K562 (cell line): Measurements from ENCODE around the gene ART1. TPM values are rescaled to one million over a fixed set of nuclear protein-coding genes. Genes with fewer than 3 reads are reported as not detected.

Source experiments
- ATAC-seq: fragments of 200-7000 bp; cut with Tn5 transposase; 3 replicates; pipeline ENCODE4 v1.9.1; 2020; ENCODE audit warnings: moderate library complexity
- BruUV-seq: library from RNA; stranded (reverse); fragments of 400-500 nt; replicated peaks from 2 replicates; lab custom pipeline; 2021; lab: Mats Ljungman, UMichigan
- CTCF ChIA-PET: fragments of 300-600 bp; formaldehyde crosslinking; extraction: SDS; loops from one replicate; lab custom pipeline; 2021; ENCODE audit warnings: low intra/inter-chr PET ratio; lab: Yijun Ruan, JAX
- POLR2A ChIA-PET: fragments of 300-600, 350-650 bp; sonication (Branson Sonifier 250); formaldehyde crosslinking; extraction: SDS; loops from one replicate; lab custom pipeline; 2021; ENCODE audit warnings: antibody characterized with exemption, inconsistent platforms; lab: Yijun Ruan, JAX
- DNase-seq, 4 experiments: peaks; one replicate each; pipeline versions ENCODE4 v3.0.0 to v3.0.0-alpha.2; 2011 to 2018; ENCODE audit warnings: low spot score in 3 of 4, mixed read lengths in 3 of 4; ENCODE audit errors: extremely low read depth in 1 of 4
- FAIRE-seq: peaks from 2 replicates; lab custom pipeline; 2011; peaks lifted over from hg19 to GRCh38; lab: Jason Lieb, UNC
- H2AFZ ChIP-seq: 2 replicates; pipeline ENCODE4 v1.6.0; 2011; ENCODE audit warnings: low read depth, low read length, control low read depth, inconsistent platforms
- H3K27ac ChIP-seq: fragments of 200-600 bp; 3 replicates; pipeline ENCODE4 v1.8.0; 2011; ENCODE audit warnings: low read depth, mild to moderate bottlenecking, control low read depth, inconsistent platforms, low read length, moderate library complexity, mixed read lengths; ENCODE audit errors: extremely low read depth
- H3K27me3 ChIP-seq, 2 experiments: fragments of 300-600 bp in 1 of 2; 2 replicates in 1 of 2; 3 replicates in 1 of 2; pipeline versions ENCODE4 v1.6.0 to v1.8.0; 2011; ENCODE audit warnings: inconsistent platforms in 2 of 2, low read length in 2 of 2, mild to moderate bottlenecking in 1 of 2, mixed read lengths in 1 of 2, moderate library complexity in 1 of 2; ENCODE audit not compliant: control insufficient read depth in 2 of 2, insufficient read depth in 2 of 2
- H3K36me3 ChIP-seq: fragments of 300-600 bp; 3 replicates; pipeline ENCODE4 v1.8.0; 2011; ENCODE audit warnings: mild to moderate bottlenecking, low read length, inconsistent platforms; ENCODE audit not compliant: control insufficient read depth, insufficient read depth
- H3K4me1 ChIP-seq, 2 experiments: fragments of 200-600 bp in 1 of 2; replicated peaks in 1 of 2; 2 replicates in 1 of 2; 3 replicates in 1 of 2; pipeline versions ENCODE4 v1.5.1 to v1.8.0; 2011; ENCODE audit warnings: inconsistent platforms in 2 of 2, low read length in 2 of 2, mild to moderate bottlenecking in 1 of 2, mixed read lengths in 1 of 2, moderate library complexity in 1 of 2; ENCODE audit not compliant: control insufficient read depth in 2 of 2, insufficient read depth in 2 of 2
- H3K4me2 ChIP-seq: 2 replicates; pipeline ENCODE4 v1.6.1; 2011; ENCODE audit warnings: low read length, control low read depth, inconsistent platforms, mixed read lengths; ENCODE audit not compliant: insufficient read depth
- H3K4me3 ChIP-seq: fragments of 200-600 bp; sonication (generic), shearing (Covaris generic); 2 replicates; pipeline ENCODE4 v1.5.1; 2016; ENCODE audit warnings: control low read depth, inconsistent platforms
- H3K79me2 ChIP-seq: fragments of 200-600 bp; 3 replicates; pipeline ENCODE4 v1.8.0; 2011; ENCODE audit warnings: low read length, inconsistent platforms; ENCODE audit not compliant: control insufficient read depth, insufficient read depth
- H3K9ac ChIP-seq, 2 experiments: 2 replicates each; pipeline versions ENCODE4 v1.6.0 to v1.6.1; 2011; ENCODE audit warnings: low read depth in 2 of 2, low read length in 2 of 2, control low read depth in 1 of 2, inconsistent platforms in 1 of 2, mild to moderate bottlenecking in 1 of 2, mixed read lengths in 1 of 2; ENCODE audit not compliant: insufficient read depth in 1 of 2
- H3K9me1 ChIP-seq: one replicate; pipeline ENCODE4 v1.6.0; 2011; ENCODE audit warnings: inconsistent platforms, mild to moderate bottlenecking, low read length, moderate library complexity; ENCODE audit not compliant: control insufficient read depth, insufficient read depth
- H3K9me3 ChIP-seq: replicated peaks from 2 replicates; pipeline ENCODE4 v1.5.1; 2011; ENCODE audit warnings: low read depth, low read length, inconsistent platforms; ENCODE audit not compliant: control insufficient read depth, insufficient read depth
- H4K20me1 ChIP-seq: replicated peaks from 2 replicates; pipeline ENCODE4 v1.6.1; 2011; ENCODE audit warnings: low read length, inconsistent platforms, mixed read lengths; ENCODE audit not compliant: control insufficient read depth, insufficient read depth
- BHLHE40 ChIP-seq: IDR thresholded peaks from 2 replicates; pipeline ENCODE4 v1.6.1; 2011; ENCODE audit warnings: low read length, improper control_type of control experiment
- RUNX1 ChIP-seq: sonication (generic); IDR thresholded peaks from 2 replicates; pipeline ENCODE4 v1.6.1; 2016; ENCODE audit warnings: antibody characterized with exemption, low read depth
- SRF ChIP-seq, 2 experiments: fragments of 250-450, 450-650 bp in 1 of 2; sonication (Bioruptor Pico) in 1 of 2; sonication (generic) in 1 of 2; formaldehyde crosslinking; IDR thresholded peaks; 2 replicates each; pipeline versions ENCODE4 v1.5.0 to v1.5.1; 2020 to 2022; ENCODE audit warnings: mild to moderate bottlenecking in 1 of 2, missing genetic modification reagents in 1 of 2
- WGBS: fragments of 100-300 bp; shearing (Covaris generic); methylation state at CpG from one replicate; pipeline ENCODE4 v1.1.6; 2016; ENCODE audit warnings: low coverage, mixed read lengths; ENCODE audit not compliant: insufficient coverage; ENCODE audit errors: missing lambda C conversion rate; 5-methylcytosine and 5-hydroxymethylcytosine counted together
- in situ Hi-C: fragments of 300-500 bp; cut with MboI; formaldehyde crosslinking; loops from 4 replicates; pipeline ENCODE4 v1.15.0; 2018; ENCODE audit warnings: inconsistent platforms, mixed read lengths
- intact Hi-C: fragments of 100-400 bp; cut with micrococcal nuclease; formaldehyde crosslinking; loops from 2 replicates; pipeline ENCODE4 v1.14.2; 2022
- polyA plus RNA-seq, 8 experiments: library from polyadenylated mRNA; depleted of rRNA in 4 of 8; stranded (reverse) in 5 of 8; unstranded in 3 of 8; fragments of >200 nt; fragmentation: Nextera tagmentation in 2 of 8; fragmentation: Illumina TruSeq in 1 of 8; extraction: Ambion mirVana in 2 of 8; extraction: Trizol in 1 of 8; gene quantifications; 2 replicates each; pipeline versions ENCODE4 v1.2.1 to v1.2.3, GENCODE V29; 2011 to 2014; ENCODE audit warnings: inconsistent platforms in 1 of 8, missing spikeins in 1 of 8
- total RNA-seq, 7 experiments: library from RNA; depleted of rRNA in 6 of 7; stranded (reverse); fragments of >200 nt in 6 of 7; fragmentation: Illumina TruSeq in 2 of 7; extraction: Trizol in 2 of 7; gene quantifications; 2 replicates each; pipeline versions ENCODE4 v1.2.1 to v1.2.3, GENCODE V29; 2011 to 2021; ENCODE audit warnings: low replicate concordance in 1 of 7
- TF ChIP-seq, protein P1 (sequence below): sonication (generic); formaldehyde crosslinking; IDR thresholded peaks from 2 replicates; pipeline ENCODE4 v1.8.0; 2022; ENCODE audit warnings: missing genetic modification reagents, mild to moderate bottlenecking, moderate library complexity, borderline replicate concordance

ART1 gene
- total and polyA plus RNA-seq, 9 of the 15 experiments (the other 6 are each of a cell fraction or from before 2014, with no cell fraction given) = not detected

DNA sequence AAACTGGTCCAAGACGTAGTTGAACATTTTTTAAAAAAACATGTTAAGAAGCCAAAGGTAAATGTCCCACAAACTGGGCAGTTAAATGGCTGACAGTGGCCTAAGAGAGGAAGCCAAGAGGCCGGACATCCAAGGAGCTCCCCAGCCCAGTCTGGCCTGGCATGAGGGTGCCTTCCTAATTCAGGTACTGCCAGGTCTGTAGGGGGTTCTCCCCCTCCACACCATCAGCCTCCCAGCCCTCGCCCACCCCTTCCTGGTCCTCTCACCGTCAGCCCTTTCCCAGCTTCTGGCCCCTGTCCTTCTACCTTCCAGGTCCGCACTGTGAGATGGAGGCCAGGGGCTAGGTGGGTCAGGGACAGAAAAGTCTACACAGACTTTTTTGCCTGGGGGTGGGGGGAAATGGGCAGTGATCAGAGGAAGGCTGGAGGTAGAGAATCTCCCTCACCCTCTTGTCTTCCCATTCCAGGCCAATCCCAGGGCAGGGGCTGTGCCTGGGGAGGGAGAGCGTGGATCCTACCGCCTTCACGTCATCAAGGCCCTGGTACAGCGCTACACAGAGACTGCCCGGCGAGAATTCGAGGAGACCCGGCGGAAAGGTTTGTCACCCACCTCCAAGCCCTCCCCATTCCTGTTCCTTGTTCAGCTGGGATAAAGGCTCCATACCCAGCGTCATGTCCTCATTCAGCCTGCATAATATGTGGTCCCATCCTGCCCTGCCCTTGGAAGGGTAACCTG is 9.1 kb upstream of the ART1 start (continued):
- TF ChIP-seq SRF (CRISPR knock-in tag; IDR thresholded peaks at IDR 0.05) (no peak), BHLHE40 (no peak)
- TF ChIP-seq, all 486 proteins: peak for 0

DNA sequence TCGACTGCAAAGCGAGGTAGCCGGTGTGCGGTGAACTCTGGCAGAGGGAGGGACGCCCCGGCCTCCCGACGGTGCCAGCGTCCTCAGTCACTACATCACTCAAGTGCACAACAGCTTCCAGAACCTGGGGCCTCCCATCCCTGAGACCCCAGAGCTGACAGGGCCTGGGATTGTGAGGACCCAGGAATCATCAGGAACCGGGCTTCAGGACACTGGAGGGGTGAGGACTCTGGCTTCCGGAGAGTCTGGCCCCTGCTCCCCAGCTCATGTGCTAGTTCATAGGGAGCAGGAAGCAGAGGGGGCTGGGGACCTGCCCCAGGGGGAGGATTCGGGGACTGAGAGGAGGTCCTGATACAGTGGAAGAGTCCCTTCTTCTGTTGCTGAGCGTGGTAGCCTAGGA is 7.7 kb upstream of the ART1 start:
- Histone ChIP-seq H3K4me2 (no peak overlapping the region), H3K27ac (no peak overlapping the region), H3K27me3 (peaks cover 25 to 63% of the 10 kb centered on the region in 2 experiments), H2AFZ (no peak overlapping the region), H4K20me1 (no peaks in the 10 kb centered on the region; the same call in 1 of the 2 replicates), H3K9me1 (no peaks in the 10 kb centered on the region), H3K9ac (no peak overlapping the region; a peak in 1 of 4 replicates), H3K4me1 (peaks cover 0 to 10% of the 10 kb centered on the region in 2 experiments; a peak in 2 of 5 replicates), H3K79me2 (no peaks in the 10 kb centered on the region), H3K36me3 (no peaks in the 10 kb centered on the region), H3K4me3 (no peak overlapping the region), H3K9me3 (no peaks in the 10 kb centered on the region)
- FAIRE-seq = no peak
- intact Hi-C loops = no loop called here
- ATAC-seq = no peak
- in situ Hi-C loops = no loop called here
- CTCF ChIA-PET = no interaction called here
- no peak for DNase-seq
- TF ChIP-seq, protein P1, sequence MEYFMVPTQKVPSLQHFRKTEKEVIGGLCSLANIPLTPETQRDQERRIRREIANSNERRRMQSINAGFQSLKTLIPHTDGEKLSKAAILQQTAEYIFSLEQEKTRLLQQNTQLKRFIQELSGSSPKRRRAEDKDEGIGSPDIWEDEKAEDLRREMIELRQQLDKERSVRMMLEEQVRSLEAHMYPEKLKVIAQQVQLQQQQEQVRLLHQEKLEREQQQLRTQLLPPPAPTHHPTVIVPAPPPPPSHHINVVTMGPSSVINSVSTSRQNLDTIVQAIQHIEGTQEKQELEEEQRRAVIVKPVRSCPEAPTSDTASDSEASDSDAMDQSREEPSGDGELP (CRISPR knock-in tag) = no peak
- TF ChIP-seq RUNX1 = no peak
- BruUV-seq = no TSS peak
- POLR2A ChIA-PET = interaction anchor here (0.6 to 1.5 kb wide), 2 partner anchors 27 to 407 kb away, joined by 3 to 5 read pairs; no protein-coding TSS in a partner anchor
- WGBS = 11% methylated on average over 11 of the region's 13 CpGs
